HEK293 (cell line): ENCODE data around the gene TP53I3.
A peak's percentile ranks its signal among the peaks of the same experiment; 100 is the strongest.

Experiments used
- SP2 ChIP-seq: fragments of 450-650 bp; formaldehyde crosslinking; IDR thresholded peaks from 2 replicates; pipeline ENCODE4 v1.5.1; 2016; ENCODE audit warnings: missing biosample characterization, missing genetic modification characterization
- ZBTB7A ChIP-seq: fragments of 450-650 bp; formaldehyde crosslinking; IDR thresholded peaks from 2 replicates; pipeline ENCODE4 v1.5.1; 2016; ENCODE audit warnings: low read depth, missing biosample characterization, missing genetic modification characterization
- ZNF146 ChIP-seq: fragments of 450-650 bp; formaldehyde crosslinking; IDR thresholded peaks from 2 replicates; pipeline ENCODE4 v1.5.1; 2016; ENCODE audit warnings: missing biosample characterization, missing genetic modification characterization
- ZNF174 ChIP-seq: fragments of 450-650 bp; formaldehyde crosslinking; IDR thresholded peaks from 2 replicates; pipeline ENCODE4 v1.5.0; 2017; ENCODE audit warnings: missing biosample characterization, mild to moderate bottlenecking, missing genetic modification characterization
- TF ChIP-seq, protein P1 (sequence below): fragments of 450-650 bp; formaldehyde crosslinking; IDR thresholded peaks from 2 replicates; pipeline ENCODE4 v1.5.1; 2016; ENCODE audit warnings: missing biosample characterization, missing genetic modification characterization
- TF ChIP-seq, protein P2 (sequence below): fragments of 450-650 bp; formaldehyde crosslinking; IDR thresholded peaks from 2 replicates; pipeline ENCODE4 v1.5.1; 2016; ENCODE audit warnings: missing biosample characterization, missing genetic modification characterization
- TF ChIP-seq, protein P3 (sequence below): fragments of 450-650 bp; formaldehyde crosslinking; IDR thresholded peaks from 2 replicates; pipeline ENCODE4 v1.5.1; 2016; ENCODE audit warnings: missing biosample characterization, missing genetic modification characterization

DNA sequence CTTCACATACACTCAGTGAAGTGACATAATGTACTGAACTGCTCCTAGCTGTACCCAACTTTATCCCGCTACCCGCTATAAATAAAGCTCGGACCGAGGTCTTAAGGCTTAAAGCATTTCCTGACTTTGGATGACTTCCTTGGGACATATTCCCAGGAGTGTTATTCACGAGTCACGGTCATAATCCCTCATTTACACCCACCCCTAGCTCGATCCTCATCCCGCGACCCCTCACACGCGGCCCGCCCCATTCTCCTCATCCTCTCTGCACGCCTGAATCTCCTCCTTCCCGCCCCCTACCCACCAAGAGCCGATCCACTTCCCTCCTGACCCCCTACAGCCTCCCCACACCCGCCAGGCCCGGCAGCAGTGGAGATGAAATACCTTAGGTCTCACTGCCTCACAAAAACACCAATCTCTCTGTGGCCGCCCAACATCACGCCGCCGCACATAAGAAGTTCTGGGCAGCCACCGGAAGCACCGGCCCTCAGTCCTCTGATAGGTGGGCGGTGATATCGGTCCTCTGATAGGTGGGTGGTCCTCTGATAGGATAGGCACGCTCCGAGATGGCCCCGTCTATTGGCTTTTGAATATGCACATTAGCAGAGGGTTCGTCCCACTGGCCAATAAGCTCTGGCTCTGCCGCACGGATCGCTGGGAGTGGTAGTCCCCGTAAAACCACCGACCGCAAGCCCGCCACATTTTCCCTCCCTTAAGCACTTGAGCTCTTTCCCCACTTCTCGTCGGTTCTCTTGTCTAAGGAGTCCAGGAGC lies 37.5 kb downstream of the TP53I3 start, which contains the start of gene WDCP:
- TF ChIP-seq, protein P1, sequence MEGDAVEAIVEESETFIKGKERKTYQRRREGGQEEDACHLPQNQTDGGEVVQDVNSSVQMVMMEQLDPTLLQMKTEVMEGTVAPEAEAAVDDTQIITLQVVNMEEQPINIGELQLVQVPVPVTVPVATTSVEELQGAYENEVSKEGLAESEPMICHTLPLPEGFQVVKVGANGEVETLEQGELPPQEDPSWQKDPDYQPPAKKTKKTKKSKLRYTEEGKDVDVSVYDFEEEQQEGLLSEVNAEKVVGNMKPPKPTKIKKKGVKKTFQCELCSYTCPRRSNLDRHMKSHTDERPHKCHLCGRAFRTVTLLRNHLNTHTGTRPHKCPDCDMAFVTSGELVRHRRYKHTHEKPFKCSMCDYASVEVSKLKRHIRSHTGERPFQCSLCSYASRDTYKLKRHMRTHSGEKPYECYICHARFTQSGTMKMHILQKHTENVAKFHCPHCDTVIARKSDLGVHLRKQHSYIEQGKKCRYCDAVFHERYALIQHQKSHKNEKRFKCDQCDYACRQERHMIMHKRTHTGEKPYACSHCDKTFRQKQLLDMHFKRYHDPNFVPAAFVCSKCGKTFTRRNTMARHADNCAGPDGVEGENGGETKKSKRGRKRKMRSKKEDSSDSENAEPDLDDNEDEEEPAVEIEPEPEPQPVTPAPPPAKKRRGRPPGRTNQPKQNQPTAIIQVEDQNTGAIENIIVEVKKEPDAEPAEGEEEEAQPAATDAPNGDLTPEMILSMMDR (tag by site-specific recombination) = peak; percentile 14; the same call in 1 of the 2 replicates
- TF ChIP-seq, protein P2, sequence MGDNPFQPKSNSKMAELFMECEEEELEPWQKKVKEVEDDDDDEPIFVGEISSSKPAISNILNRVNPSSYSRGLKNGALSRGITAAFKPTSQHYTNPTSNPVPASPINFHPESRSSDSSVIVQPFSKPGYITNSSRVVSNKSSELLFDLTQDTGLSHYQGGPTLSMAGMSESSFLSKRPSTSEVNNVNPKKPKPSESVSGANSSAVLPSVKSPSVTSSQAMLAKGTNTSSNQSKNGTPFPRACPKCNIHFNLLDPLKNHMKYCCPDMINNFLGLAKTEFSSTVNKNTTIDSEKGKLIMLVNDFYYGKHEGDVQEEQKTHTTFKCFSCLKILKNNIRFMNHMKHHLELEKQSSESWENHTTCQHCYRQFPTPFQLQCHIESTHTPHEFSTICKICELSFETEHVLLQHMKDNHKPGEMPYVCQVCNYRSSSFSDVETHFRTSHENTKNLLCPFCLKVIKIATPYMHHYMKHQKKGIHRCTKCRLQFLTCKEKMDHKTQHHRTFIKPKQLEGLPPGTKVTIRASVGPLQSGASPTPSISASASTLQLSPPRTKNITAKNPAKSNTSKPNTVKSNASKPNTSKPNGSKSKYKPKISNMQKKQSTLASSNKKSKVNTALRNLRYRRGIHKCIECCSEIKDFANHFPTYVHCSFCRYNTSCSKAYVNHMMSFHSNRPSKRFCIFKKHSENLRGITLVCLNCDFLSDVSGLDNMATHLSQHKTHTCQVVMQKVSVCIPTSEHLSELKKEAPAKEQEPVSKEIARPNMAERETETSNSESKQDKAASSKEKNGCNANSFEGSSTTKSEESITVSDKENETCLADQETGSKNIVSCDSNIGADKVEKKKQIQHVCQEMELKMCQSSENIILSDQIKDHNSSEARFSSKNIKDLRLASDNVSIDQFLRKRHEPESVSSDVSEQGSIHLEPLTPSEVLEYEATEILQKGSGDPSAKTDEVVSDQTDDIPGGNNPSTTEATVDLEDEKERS (tag by site-specific recombination) = no peak
- 0 out of 2 replicates have a peak, but pooled peaks have one; percentile 32 for TF ChIP-seq ZBTB7A (tag by site-specific recombination)
- peak; percentile 93 for TF ChIP-seq SP2 (tag by site-specific recombination)
- TF ChIP-seq, protein P3, sequence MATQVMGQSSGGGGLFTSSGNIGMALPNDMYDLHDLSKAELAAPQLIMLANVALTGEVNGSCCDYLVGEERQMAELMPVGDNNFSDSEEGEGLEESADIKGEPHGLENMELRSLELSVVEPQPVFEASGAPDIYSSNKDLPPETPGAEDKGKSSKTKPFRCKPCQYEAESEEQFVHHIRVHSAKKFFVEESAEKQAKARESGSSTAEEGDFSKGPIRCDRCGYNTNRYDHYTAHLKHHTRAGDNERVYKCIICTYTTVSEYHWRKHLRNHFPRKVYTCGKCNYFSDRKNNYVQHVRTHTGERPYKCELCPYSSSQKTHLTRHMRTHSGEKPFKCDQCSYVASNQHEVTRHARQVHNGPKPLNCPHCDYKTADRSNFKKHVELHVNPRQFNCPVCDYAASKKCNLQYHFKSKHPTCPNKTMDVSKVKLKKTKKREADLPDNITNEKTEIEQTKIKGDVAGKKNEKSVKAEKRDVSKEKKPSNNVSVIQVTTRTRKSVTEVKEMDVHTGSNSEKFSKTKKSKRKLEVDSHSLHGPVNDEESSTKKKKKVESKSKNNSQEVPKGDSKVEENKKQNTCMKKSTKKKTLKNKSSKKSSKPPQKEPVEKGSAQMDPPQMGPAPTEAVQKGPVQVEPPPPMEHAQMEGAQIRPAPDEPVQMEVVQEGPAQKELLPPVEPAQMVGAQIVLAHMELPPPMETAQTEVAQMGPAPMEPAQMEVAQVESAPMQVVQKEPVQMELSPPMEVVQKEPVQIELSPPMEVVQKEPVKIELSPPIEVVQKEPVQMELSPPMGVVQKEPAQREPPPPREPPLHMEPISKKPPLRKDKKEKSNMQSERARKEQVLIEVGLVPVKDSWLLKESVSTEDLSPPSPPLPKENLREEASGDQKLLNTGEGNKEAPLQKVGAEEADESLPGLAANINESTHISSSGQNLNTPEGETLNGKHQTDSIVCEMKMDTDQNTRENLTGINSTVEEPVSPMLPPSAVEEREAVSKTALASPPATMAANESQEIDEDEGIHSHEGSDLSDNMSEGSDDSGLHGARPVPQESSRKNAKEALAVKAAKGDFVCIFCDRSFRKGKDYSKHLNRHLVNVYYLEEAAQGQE (tag by site-specific recombination) = 0 out of 2 replicates have a peak, but pooled peaks have one; percentile 21
- TF ChIP-seq ZNF174 (tag by site-specific recombination) = no peak
- no peak for TF ChIP-seq ZNF146
